Astrocyte (in vitro differentiated cells and primary cell): ENCODE results near the gene DCST2.

Source experiments
- EZH2 ChIP-seq: IDR thresholded peaks from 2 replicates; pipeline ENCODE4 v1.6.1; 2012; ENCODE audit warnings: mild to moderate bottlenecking, low read length, inconsistent platforms; ENCODE audit not compliant: insufficient read depth
- TF ChIP-seq, protein P1 (sequence below): IDR thresholded peaks from 2 replicates; pipeline ENCODE4 v1.5.1; 2011; ENCODE audit warnings: low read depth, mild to moderate bottlenecking, inconsistent platforms, low read length, moderate library complexity; ENCODE audit not compliant: insufficient read depth

DNA sequence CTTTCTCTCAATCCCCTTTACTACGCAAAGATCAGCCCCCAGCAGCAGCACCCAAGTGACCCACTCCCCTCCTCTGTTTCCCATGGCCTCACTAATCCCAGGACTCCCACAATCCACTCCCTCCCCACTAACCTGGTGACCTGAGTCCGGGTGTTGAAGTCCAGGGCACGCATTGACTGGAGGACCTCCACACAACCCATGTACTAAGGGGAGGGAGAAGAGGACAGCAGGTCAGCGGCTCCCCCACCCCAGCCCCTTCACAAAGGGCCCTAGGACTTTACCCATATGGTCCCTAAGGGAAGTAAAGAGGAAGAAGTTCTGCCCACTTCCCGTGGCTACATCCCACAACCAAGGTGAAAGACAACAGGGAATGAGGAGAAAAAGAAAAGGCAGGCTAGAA lies 64.3 kb downstream of the DCST2 start:
- no peak for TF ChIP-seq EZH2
- TF ChIP-seq, protein P1, sequence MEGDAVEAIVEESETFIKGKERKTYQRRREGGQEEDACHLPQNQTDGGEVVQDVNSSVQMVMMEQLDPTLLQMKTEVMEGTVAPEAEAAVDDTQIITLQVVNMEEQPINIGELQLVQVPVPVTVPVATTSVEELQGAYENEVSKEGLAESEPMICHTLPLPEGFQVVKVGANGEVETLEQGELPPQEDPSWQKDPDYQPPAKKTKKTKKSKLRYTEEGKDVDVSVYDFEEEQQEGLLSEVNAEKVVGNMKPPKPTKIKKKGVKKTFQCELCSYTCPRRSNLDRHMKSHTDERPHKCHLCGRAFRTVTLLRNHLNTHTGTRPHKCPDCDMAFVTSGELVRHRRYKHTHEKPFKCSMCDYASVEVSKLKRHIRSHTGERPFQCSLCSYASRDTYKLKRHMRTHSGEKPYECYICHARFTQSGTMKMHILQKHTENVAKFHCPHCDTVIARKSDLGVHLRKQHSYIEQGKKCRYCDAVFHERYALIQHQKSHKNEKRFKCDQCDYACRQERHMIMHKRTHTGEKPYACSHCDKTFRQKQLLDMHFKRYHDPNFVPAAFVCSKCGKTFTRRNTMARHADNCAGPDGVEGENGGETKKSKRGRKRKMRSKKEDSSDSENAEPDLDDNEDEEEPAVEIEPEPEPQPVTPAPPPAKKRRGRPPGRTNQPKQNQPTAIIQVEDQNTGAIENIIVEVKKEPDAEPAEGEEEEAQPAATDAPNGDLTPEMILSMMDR = no peak
